Stimulated activated CD4-positive, alpha-beta T cell treated with anti-CD3 and anti-CD28 coated beads, Interleukin-12 subunit alpha, Interleukin-12 subunit beta, amount 100 ng/mL, for 4 hours (primary cell): ENCODE measurements around the gene LMNTD2.

Experiments used
- DNase-seq: peaks from one replicate; pipeline ENCODE4 v3.0.0-alpha.2; 2020

LMNTD2 gene

GRCh38 chr11:567011-567628, 6.6 kb upstream of the LMNTD2 start:
- no peak for DNase-seq

GRCh38 chr11:565921-566509, 5.5 kb upstream of the LMNTD2 start:
- no peak for DNase-seq

- DNase-seq, result no peak
These were observed 3.5 kb upstream of the LMNTD2 start for GRCh38 chr11:563812-564578.

- no peak for DNase-seq
These were observed 2.7 kb upstream of the LMNTD2 start for GRCh38 chr11:563066-563811.

- DNase-seq, result no peak
These were observed 1.6 kb upstream of the LMNTD2 start for GRCh38 chr11:562046-562645.

- DNase-seq, result no peak
These were observed 838 bp upstream of the LMNTD2 start for GRCh38 chr11:561148-562003.

- DNase-seq, result no peak
These were observed 730 bp downstream of the LMNTD2 start for GRCh38 chr11:559712-560304.

GRCh38 chr11:559020-559620, 1.4 kb downstream of the LMNTD2 start:
- DNase-seq, result no peak

GRCh38 chr11:558503-558902, 2.0 kb downstream of the LMNTD2 start:
- no peak for DNase-seq

GRCh38 chr11:557328-558132, 3.0 kb downstream of the LMNTD2 start:
- DNase-seq, result no peak

- no peak for DNase-seq
These were observed 3.8 kb downstream of the LMNTD2 start for GRCh38 chr11:556662-557256.

- no peak for DNase-seq
These were observed 4.5 kb downstream of the LMNTD2 start for GRCh38 chr11:555780-556661.

GRCh38 chr11:555227-555779, 5.2 kb downstream of the LMNTD2 start:
- DNase-seq, result no peak

- DNase-seq, result peak; percentile 78
These were observed 5.9 kb downstream of the LMNTD2 start for GRCh38 chr11:554428-555226.

GRCh38 chr11:553988-554340, 6.6 kb downstream of the LMNTD2 start:
- no peak for DNase-seq

- no peak for DNase-seq
These were observed 7.2 kb downstream of the LMNTD2 start for GRCh38 chr11:553083-553987.

GRCh38 chr11:551596-551995, 8.9 kb downstream of the LMNTD2 start:
- no peak for DNase-seq
